ENCODE data around the gene PCP4. TPM values are rescaled to one million over a fixed set of nuclear protein-coding genes. Genes with fewer than 3 reads are reported as not detected.

The PCP4 gene
- total RNA-seq (2021; ENCODE audit: unreplicated experiment), result not detected
- polyA plus RNA-seq (2012; ENCODE audit: insufficient read length), result not detected
- Bru-seq, nascent RNA, result percentile 2 among the genes with signal in this experiment
- BruChase-seq, experiment 1, labeled RNA remaining after a 2-hour chase, result not detected
- BruChase-seq, experiment 2, labeled RNA remaining after a 6-hour chase, result percentile 3 among the genes with signal in this experiment
- long read RNA-seq, result 0 reads

DNA sequence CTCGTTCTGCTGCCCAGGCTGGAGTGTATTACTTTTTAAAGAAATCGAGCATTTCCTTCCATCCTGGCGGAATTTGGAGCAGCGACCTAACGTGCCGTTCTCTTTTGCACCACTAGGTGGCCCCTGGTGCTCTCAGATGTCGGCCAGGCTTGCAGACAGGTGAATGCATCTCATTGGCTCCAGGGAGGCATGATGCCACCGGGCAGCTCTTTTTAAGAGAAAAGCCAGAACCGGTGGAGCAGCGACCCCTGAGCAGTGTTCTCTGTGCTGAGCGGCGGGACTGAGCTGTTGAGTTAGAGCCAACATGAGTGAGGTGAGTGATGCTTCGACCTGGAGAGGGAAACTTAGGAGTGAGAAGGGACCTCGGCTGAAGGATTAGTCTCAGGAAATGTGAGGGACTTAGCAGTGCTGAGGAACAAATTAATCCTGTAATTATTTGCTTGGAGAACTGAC lies at the start of gene PCP4:
TSS of gene PCP4 (plus strand) at position 241 of the 453 bp plus-strand sequence. CDS start at position 305, 64 bp downstream.
- Histone ChIP-seq H3K4me1 (ENCODE audit: control insufficient read depth, insufficient read depth, low read length) (no peaks in the 10 kb centered on the region), H3K27ac (ENCODE audit: low read length) (no peak within 1 kb of the TSS), H3K36me3 (ENCODE audit: control insufficient read depth, insufficient read depth, low read length) (no peaks in the 10 kb centered on the region), H3K9me3 (ENCODE audit: control insufficient read depth, insufficient read depth, low read depth, low read length) (no peaks in the 10 kb centered on the region), H3K4me3 (ENCODE audit: low read depth in 2 of 2, low read length in 2 of 2) (no peak within 1 kb of the TSS), H3K27me3 (ENCODE audit: control insufficient read depth, insufficient read depth, low read length) (no peaks in the 10 kb centered on the region)
- CTCF ChIA-PET, result no interaction called here
- POLR2A ChIA-PET, result no interaction called here
- in situ Hi-C loops (cut with HindIII; ENCODE audit: low pct_unique_long_range_greater_than_20kb, low sequenced_read_pairs) (no loop called here), intact Hi-C loops (cut with micrococcal nuclease; ENCODE audit: unreplicated experiment) (loop anchor here (2.0 kb wide), 1 partner anchor 252 kb away; no protein-coding TSS in a partner anchor)
- DNase-seq (ENCODE audit: low read depth, low spot score) (no peak), ATAC-seq (peak; percentile 79; the same call in 1 of the 2 replicates)
- BruUV-seq (replicated peaks), result no TSS peak
- TF ChIP-seq, protein P1, sequence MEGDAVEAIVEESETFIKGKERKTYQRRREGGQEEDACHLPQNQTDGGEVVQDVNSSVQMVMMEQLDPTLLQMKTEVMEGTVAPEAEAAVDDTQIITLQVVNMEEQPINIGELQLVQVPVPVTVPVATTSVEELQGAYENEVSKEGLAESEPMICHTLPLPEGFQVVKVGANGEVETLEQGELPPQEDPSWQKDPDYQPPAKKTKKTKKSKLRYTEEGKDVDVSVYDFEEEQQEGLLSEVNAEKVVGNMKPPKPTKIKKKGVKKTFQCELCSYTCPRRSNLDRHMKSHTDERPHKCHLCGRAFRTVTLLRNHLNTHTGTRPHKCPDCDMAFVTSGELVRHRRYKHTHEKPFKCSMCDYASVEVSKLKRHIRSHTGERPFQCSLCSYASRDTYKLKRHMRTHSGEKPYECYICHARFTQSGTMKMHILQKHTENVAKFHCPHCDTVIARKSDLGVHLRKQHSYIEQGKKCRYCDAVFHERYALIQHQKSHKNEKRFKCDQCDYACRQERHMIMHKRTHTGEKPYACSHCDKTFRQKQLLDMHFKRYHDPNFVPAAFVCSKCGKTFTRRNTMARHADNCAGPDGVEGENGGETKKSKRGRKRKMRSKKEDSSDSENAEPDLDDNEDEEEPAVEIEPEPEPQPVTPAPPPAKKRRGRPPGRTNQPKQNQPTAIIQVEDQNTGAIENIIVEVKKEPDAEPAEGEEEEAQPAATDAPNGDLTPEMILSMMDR (IDR thresholded peaks at IDR 0.05), result peak; percentile 88
- TF ChIP-seq, protein P2, sequence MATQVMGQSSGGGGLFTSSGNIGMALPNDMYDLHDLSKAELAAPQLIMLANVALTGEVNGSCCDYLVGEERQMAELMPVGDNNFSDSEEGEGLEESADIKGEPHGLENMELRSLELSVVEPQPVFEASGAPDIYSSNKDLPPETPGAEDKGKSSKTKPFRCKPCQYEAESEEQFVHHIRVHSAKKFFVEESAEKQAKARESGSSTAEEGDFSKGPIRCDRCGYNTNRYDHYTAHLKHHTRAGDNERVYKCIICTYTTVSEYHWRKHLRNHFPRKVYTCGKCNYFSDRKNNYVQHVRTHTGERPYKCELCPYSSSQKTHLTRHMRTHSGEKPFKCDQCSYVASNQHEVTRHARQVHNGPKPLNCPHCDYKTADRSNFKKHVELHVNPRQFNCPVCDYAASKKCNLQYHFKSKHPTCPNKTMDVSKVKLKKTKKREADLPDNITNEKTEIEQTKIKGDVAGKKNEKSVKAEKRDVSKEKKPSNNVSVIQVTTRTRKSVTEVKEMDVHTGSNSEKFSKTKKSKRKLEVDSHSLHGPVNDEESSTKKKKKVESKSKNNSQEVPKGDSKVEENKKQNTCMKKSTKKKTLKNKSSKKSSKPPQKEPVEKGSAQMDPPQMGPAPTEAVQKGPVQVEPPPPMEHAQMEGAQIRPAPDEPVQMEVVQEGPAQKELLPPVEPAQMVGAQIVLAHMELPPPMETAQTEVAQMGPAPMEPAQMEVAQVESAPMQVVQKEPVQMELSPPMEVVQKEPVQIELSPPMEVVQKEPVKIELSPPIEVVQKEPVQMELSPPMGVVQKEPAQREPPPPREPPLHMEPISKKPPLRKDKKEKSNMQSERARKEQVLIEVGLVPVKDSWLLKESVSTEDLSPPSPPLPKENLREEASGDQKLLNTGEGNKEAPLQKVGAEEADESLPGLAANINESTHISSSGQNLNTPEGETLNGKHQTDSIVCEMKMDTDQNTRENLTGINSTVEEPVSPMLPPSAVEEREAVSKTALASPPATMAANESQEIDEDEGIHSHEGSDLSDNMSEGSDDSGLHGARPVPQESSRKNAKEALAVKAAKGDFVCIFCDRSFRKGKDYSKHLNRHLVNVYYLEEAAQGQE (IDR thresholded peaks at IDR 0.05; ENCODE audit: insufficient read depth in 1 of 2, low read depth in 2 of 2, low read length in 1 of 2), result no peak

DNA sequence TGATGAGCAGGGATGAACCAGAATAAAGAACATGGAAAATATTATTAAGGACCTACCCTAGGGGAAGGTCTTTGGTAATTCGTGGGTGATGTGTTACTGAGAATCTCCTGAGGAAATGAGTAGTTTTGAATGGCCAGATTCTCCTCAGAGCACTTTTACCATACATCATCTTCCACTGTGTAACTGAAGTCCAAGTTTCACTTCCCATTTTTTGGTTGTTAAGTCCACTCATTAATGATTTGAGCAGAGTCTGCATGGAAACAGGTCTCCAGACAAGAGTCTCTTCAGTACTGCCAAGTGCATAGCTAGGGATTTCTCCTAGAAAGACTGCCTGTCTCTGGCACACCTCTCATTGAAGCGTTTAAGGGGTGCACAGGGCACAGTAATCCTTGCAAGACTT lies 48.7 kb upstream of the PCP4 start:
- intact Hi-C loops (cut with micrococcal nuclease; ENCODE audit: unreplicated experiment), result no loop called here
- Histone ChIP-seq H3K4me3 (ENCODE audit: low read depth in 2 of 2, low read length in 2 of 2) (no peak overlapping the region), H3K27ac (ENCODE audit: low read length) (no peak overlapping the region), H3K36me3 (ENCODE audit: control insufficient read depth, insufficient read depth, low read length) (no peaks in the 10 kb centered on the region), H3K27me3 (ENCODE audit: control insufficient read depth, insufficient read depth, low read length) (no peaks in the 10 kb centered on the region; the same call in 1 of the 2 replicates), H3K4me1 (ENCODE audit: control insufficient read depth, insufficient read depth, low read length) (no peaks in the 10 kb centered on the region), H3K9me3 (ENCODE audit: control insufficient read depth, insufficient read depth, low read depth, low read length) (no peaks in the 10 kb centered on the region)
- POLR2A ChIA-PET, result no interaction called here
- CTCF ChIA-PET, result no interaction called here
- BruUV-seq (replicated peaks), result no TSS peak
- in situ Hi-C loops (cut with HindIII; ENCODE audit: low pct_unique_long_range_greater_than_20kb, low sequenced_read_pairs), result no loop called here
- DNase-seq (ENCODE audit: low read depth, low spot score), result no peak
- TF ChIP-seq SIN3A (IDR thresholded peaks at IDR 0.05; ENCODE audit: borderline replicate concordance, insufficient read depth, low read depth, low read length) (no peak), POLR2AphosphoS5 (IDR thresholded peaks at IDR 0.05; ENCODE audit: low read depth, low read length) (no peak), TCF7L2 (IDR thresholded peaks at IDR 0.05; ENCODE audit: low read depth, low read length) (no peak)
- TF ChIP-seq, protein P2 (IDR thresholded peaks at IDR 0.05; ENCODE audit: insufficient read depth in 1 of 2, low read depth in 2 of 2, low read length in 1 of 2), result no peak
- TF ChIP-seq, protein P1 (IDR thresholded peaks at IDR 0.05), result no peak
- no peak for ATAC-seq
